ENCODE results near the gene PKHD1. TPM values are rescaled to one million over a fixed set of nuclear protein-coding genes. Genes with fewer than 3 reads are reported as not detected.

Gene PKHD1
- total RNA-seq, 1 experiment from 2014 or later, result 0.43 TPM

DNA sequence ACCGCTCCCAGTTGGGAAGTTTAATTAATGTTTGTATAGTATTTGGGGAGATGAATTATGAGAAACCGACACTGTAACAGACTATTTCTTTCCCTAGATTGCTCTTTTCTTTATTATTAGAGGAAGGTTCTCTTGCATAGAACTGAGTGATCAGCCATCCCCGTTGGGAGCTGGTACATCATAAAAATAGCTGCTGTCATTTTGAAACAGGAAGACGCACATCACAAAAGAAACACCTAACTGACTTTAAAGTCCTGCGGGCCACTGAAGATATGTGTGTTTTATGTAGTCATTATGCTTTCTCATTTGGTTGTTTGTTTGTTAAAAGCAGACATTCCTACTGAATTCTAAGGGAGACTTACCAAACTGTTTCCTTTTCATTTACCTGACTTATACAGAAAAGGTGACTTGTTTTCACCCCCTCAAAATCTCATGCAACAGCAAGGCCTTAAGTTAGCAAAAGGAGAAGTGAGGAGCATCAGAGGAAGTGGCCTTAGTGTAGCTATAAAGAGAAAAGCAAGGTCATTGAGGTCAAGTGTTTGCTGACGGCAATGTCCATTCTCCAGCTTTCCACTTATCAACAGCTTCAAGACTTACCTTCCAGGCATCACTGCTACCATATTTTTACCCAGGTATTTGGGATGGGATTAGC, 91.0 kb downstream of the PKHD1 start:
- Histone ChIP-seq H3K27me3 (replicated peaks; ENCODE audit: insufficient read depth, low read depth, low read length, poor library complexity) (no peaks in the 10 kb centered on the region), H3K4me3 (ENCODE audit: low read depth, low read length, poor library complexity, severe bottlenecking) (no peak overlapping the region), H3K9me3 (ENCODE audit: low read depth, low read length, poor library complexity, severe bottlenecking) (no peaks in the 10 kb centered on the region), H3K27ac (ENCODE audit: low read depth, low read length, poor library complexity, severe bottlenecking) (no peak overlapping the region), H3K4me1 (ENCODE audit: insufficient read depth, low read length, poor library complexity, severe bottlenecking) (peaks cover 18% of the 10 kb centered on the region), H3K36me3 (ENCODE audit: insufficient read depth, low read length, poor library complexity, severe bottlenecking) (no peaks in the 10 kb centered on the region)
- BruUV-seq (replicated peaks), result no TSS peak
- intact Hi-C loops (cut with micrococcal nuclease; ENCODE audit: unreplicated experiment), result no loop called here
- CTCF ChIA-PET, result no interaction called here
- TF ChIP-seq CTCF (conservative IDR thresholded peaks at IDR 0.05; ENCODE audit: low read depth, low read length) (no peak), EZH2 (IDR thresholded peaks at IDR 0.05; ENCODE audit: borderline replicate concordance, low read depth, low read length, poor library complexity, severe bottlenecking) (no peak)
- no peak for DNase-seq (ENCODE audit: low spot score)
- POLR2A ChIA-PET (ENCODE audit: low non-redundant PET), result no interaction called here

- BruUV-seq (replicated peaks), result no TSS peak
- Histone ChIP-seq H3K27me3 (replicated peaks; ENCODE audit: insufficient read depth, low read depth, low read length, poor library complexity) (no peaks in the 10 kb centered on the region), H3K9me3 (ENCODE audit: low read depth, low read length, poor library complexity, severe bottlenecking) (no peaks in the 10 kb centered on the region), H3K27ac (ENCODE audit: low read depth, low read length, poor library complexity, severe bottlenecking) (no peak overlapping the region), H3K4me1 (ENCODE audit: insufficient read depth, low read length, poor library complexity, severe bottlenecking) (peaks cover 18% of the 10 kb centered on the region), H3K36me3 (ENCODE audit: insufficient read depth, low read length, poor library complexity, severe bottlenecking) (no peaks in the 10 kb centered on the region), H3K4me3 (ENCODE audit: low read depth, low read length, poor library complexity, severe bottlenecking) (no peak overlapping the region)
- intact Hi-C loops (cut with micrococcal nuclease; ENCODE audit: unreplicated experiment), result no loop called here
- DNase-seq (ENCODE audit: low spot score), result no peak
- CTCF ChIA-PET, result no interaction called here
- TF ChIP-seq CTCF (conservative IDR thresholded peaks at IDR 0.05; ENCODE audit: low read depth, low read length) (no peak), EZH2 (IDR thresholded peaks at IDR 0.05; ENCODE audit: borderline replicate concordance, low read depth, low read length, poor library complexity, severe bottlenecking) (no peak)
- POLR2A ChIA-PET (ENCODE audit: low non-redundant PET), result no interaction called here
Observed at GRCh38 chr6:51995214-51995755, 92.1 kb downstream of the PKHD1 start.

DNA sequence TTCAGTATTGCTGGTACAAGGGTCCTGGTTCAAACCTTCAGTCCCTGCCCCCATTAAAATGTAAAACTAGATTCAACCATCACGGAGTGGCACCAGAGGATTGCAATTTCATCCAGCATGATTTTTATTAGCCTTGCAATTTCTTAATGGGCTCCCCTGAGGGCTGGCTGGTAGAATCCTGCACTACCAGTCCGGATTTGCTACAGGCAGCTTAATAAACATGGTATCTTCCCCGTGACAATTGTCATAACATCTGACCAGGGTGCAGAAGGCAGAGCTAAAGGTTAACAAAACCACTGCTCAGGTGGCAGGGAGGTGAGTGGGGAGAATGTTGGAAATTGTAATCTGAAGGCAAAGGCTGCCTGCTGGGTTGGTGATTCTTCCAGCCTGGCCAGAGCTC, 94.5 kb downstream of the PKHD1 start:
- no TSS peak for BruUV-seq (replicated peaks)
- peaks cover 18% of the 10 kb centered on the region for H3K4me1 ChIP-seq (ENCODE audit: insufficient read depth, low read length, poor library complexity, severe bottlenecking)
- DNase-seq (ENCODE audit: low spot score), result peak; percentile 49
- ChIA-PET POLR2A (ENCODE audit: low non-redundant PET) (no interaction called here), CTCF (no interaction called here)
- H3K4me3 ChIP-seq (ENCODE audit: low read depth, low read length, poor library complexity, severe bottlenecking), result no peak overlapping the region
- no peak for TF ChIP-seq CTCF (conservative IDR thresholded peaks at IDR 0.05; ENCODE audit: low read depth, low read length)
- no peaks in the 10 kb centered on the region for H3K36me3 ChIP-seq (ENCODE audit: insufficient read depth, low read length, poor library complexity, severe bottlenecking)
- H3K27me3 ChIP-seq (replicated peaks; ENCODE audit: insufficient read depth, low read depth, low read length, poor library complexity), result no peaks in the 10 kb centered on the region
- H3K9me3 ChIP-seq (ENCODE audit: low read depth, low read length, poor library complexity, severe bottlenecking), result no peaks in the 10 kb centered on the region
- intact Hi-C loops (cut with micrococcal nuclease; ENCODE audit: unreplicated experiment), result no loop called here
- H3K27ac ChIP-seq (ENCODE audit: low read depth, low read length, poor library complexity, severe bottlenecking), result no peak overlapping the region
